C4-2B (cell line): ENCODE measurements around the gene OTX2.

Experiments used
- ZFX ChIP-seq: fragments of 450-650 bp; IDR thresholded peaks from 2 replicates; pipeline ENCODE4 v1.6.1; 2017
- TF ChIP-seq, protein P1 (sequence below): fragments of 450-650 bp; conservative IDR thresholded peaks from 2 replicates; pipeline ENCODE4 v1.5.1; 2017; ENCODE audit warnings: mild to moderate bottlenecking

DNA sequence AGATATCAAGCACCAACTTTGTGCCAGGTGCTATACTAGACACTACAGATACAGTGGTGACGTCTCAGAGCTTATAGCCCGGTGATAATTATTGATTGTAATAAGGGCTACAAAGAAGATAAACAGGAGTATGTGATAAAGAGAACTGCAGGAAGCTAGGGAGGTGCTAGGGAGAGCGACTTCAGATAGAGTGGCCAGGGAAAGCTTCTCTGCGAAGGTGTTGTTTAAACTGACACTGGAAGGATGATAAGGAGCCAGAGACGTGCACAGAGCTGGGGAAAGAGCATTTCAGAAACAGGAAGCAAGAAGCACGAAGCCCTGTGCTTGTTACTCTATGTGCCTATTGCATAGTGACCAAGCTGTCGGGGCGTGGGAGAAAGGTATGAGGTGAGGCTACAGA is 48.1 kb upstream of the OTX2 start:
- TF ChIP-seq, protein P1, sequence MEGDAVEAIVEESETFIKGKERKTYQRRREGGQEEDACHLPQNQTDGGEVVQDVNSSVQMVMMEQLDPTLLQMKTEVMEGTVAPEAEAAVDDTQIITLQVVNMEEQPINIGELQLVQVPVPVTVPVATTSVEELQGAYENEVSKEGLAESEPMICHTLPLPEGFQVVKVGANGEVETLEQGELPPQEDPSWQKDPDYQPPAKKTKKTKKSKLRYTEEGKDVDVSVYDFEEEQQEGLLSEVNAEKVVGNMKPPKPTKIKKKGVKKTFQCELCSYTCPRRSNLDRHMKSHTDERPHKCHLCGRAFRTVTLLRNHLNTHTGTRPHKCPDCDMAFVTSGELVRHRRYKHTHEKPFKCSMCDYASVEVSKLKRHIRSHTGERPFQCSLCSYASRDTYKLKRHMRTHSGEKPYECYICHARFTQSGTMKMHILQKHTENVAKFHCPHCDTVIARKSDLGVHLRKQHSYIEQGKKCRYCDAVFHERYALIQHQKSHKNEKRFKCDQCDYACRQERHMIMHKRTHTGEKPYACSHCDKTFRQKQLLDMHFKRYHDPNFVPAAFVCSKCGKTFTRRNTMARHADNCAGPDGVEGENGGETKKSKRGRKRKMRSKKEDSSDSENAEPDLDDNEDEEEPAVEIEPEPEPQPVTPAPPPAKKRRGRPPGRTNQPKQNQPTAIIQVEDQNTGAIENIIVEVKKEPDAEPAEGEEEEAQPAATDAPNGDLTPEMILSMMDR = no peak
- no peak for TF ChIP-seq ZFX
